HCT116 (cell line): ENCODE results near the gene RFC1. TPM values are rescaled to one million over a fixed set of nuclear protein-coding genes. Genes with fewer than 3 reads are reported as not detected.

Experiments used
- ATAC-seq: fragments of 200-7000 bp; cut with Tn5 transposase; 2 replicates; pipeline ENCODE4 v1.9.1; 2020; ENCODE audit warnings: mild to moderate bottlenecking, moderate library complexity
- BruUV-seq: library from RNA; stranded (reverse); fragments of 400-500 nt; replicated peaks from 2 replicates; lab custom pipeline; 2021; lab: Mats Ljungman, UMichigan
- CTCF ChIA-PET: fragments of 300-600 bp; sonication (Branson Sonifier 250); formaldehyde crosslinking; loops from one replicate; lab custom pipeline; 2021; ENCODE audit warnings: antibody characterized with exemption; lab: Charles Lee
- POLR2A ChIA-PET: fragments of 300-600, 350-600 bp; sonication (Branson Sonifier 250); formaldehyde crosslinking; loops from one replicate; lab custom pipeline; 2021; ENCODE audit warnings: antibody characterized with exemption; lab: Charles Lee
- RAD21 ChIA-PET, 2 experiments: fragments of 300-600 bp; sonication (Branson Sonifier 250); formaldehyde crosslinking; loops; one replicate each; lab custom pipeline; 2023; ENCODE audit warnings: low total read pairs in 2 of 2; ENCODE audit not compliant: uncharacterized antibody in 2 of 2, unreplicated experiment in 2 of 2, low non-redundant PET in 1 of 2; lab: Charles Lee
- DNase-seq: peaks from one replicate; pipeline ENCODE4 v3.0.0-alpha.2; 2010; ENCODE audit warnings: low read depth, low spot score
- H2AFZ ChIP-seq: fragments of 200-600 bp; shearing (Covaris generic), sonication (generic); 2 replicates; pipeline ENCODE4 v1.6.1; 2017; ENCODE audit warnings: low read depth, mixed run types, mixed read lengths, antibody characterized with exemption, low read length; ENCODE audit not compliant: poor library complexity, severe bottlenecking
- H3K27ac ChIP-seq: 2 replicates; pipeline ENCODE4 v1.5.1; 2012; ENCODE audit warnings: low read depth, low read length
- H3K27me3 ChIP-seq: fragments of 200-600 bp; sonication (generic); 2 replicates; pipeline ENCODE4 v1.6.1; 2016; ENCODE audit warnings: mixed run types, low read length, mixed read lengths; ENCODE audit not compliant: insufficient read depth
- H3K36me3 ChIP-seq, 2 experiments: fragments of 200-500 bp in 1 of 2; fragments of 200-600 bp in 1 of 2; sonication (Bioruptor generic) in 1 of 2; sonication (generic) in 1 of 2; 2 replicates each; pipeline versions ENCODE4 v1.5.1 to v1.6.1; 2014 to 2016; ENCODE audit warnings: low read length in 2 of 2, inconsistent platforms in 1 of 2, mixed read lengths in 1 of 2, mixed run types in 1 of 2; ENCODE audit not compliant: insufficient read depth in 2 of 2, control insufficient read depth in 1 of 2
- H3K4me1 ChIP-seq, 2 experiments: fragments of 200-600 bp in 1 of 2; sonication (generic) in 1 of 2; 2 replicates each; pipeline versions ENCODE4 v1.5.1 to v1.6.1; 2012 to 2017; ENCODE audit warnings: low read length in 2 of 2, inconsistent platforms in 1 of 2, mild to moderate bottlenecking in 1 of 2, mixed read lengths in 1 of 2, mixed run types in 1 of 2, moderate library complexity in 1 of 2; ENCODE audit not compliant: insufficient read depth in 2 of 2, control insufficient read depth in 1 of 2
- H3K4me2 ChIP-seq: fragments of 200-600 bp; sonication (generic); 2 replicates; pipeline ENCODE4 v1.6.1; 2017; ENCODE audit warnings: mixed run types, low read length, mixed read lengths
- H3K4me3 ChIP-seq, 2 experiments: fragments of 200-600 bp in 1 of 2; sonication (generic) in 1 of 2; replicated peaks in 1 of 2; 2 replicates each; pipeline ENCODE4 v1.5.1; 2011 to 2016; ENCODE audit warnings: low read length in 2 of 2, control low read depth in 1 of 2, low read depth in 1 of 2, mild to moderate bottlenecking in 1 of 2, mixed read lengths in 1 of 2, mixed run types in 1 of 2
- H3K79me2 ChIP-seq: fragments of 200-600 bp; sonication (generic); 2 replicates; pipeline ENCODE4 v1.6.1; 2017; ENCODE audit warnings: mild to moderate bottlenecking, mixed run types, low read length, moderate library complexity, mixed read lengths; ENCODE audit not compliant: insufficient read depth
- H3K9ac ChIP-seq: fragments of 200-600 bp; sonication (generic); 2 replicates; pipeline ENCODE4 v1.6.1; 2016; ENCODE audit warnings: low read length, mixed read lengths
- H3K9me2 ChIP-seq: fragments of 200-600 bp; sonication (generic), shearing (Covaris generic); 2 replicates; pipeline ENCODE4 v1.6.1; 2017; ENCODE audit warnings: mixed run types, mild to moderate bottlenecking, moderate library complexity; ENCODE audit not compliant: insufficient read depth
- H3K9me3 ChIP-seq, 2 experiments: fragments of 200-500 bp in 1 of 2; fragments of 200-600 bp in 1 of 2; sonication (Bioruptor generic) in 1 of 2; sonication (generic) in 1 of 2; 2 replicates each; pipeline ENCODE4 v1.6.1; 2014 to 2017; ENCODE audit warnings: low read length in 2 of 2, mixed read lengths in 2 of 2, inconsistent platforms in 1 of 2, low read depth in 1 of 2, mild to moderate bottlenecking in 1 of 2, mixed run types in 1 of 2, moderate library complexity in 1 of 2; ENCODE audit not compliant: control insufficient read depth in 1 of 2, insufficient read depth in 1 of 2
- H4K20me1 ChIP-seq: fragments of 200-600 bp; sonication (generic), shearing (Covaris generic); 2 replicates; pipeline ENCODE4 v1.6.1; 2017; ENCODE audit warnings: mixed run types, mild to moderate bottlenecking, moderate library complexity; ENCODE audit not compliant: insufficient read depth
- ATF3 ChIP-seq: IDR thresholded peaks from 2 replicates; pipeline ENCODE4 v1.6.1; 2012
- EZH2phosphoT487 ChIP-seq: fragments of 200-600 bp; IDR thresholded peaks from 2 replicates; pipeline ENCODE4 v1.6.1; 2018; ENCODE audit warnings: antibody characterized with exemption, borderline replicate concordance
- FOSL1 ChIP-seq: IDR thresholded peaks from 2 replicates; pipeline ENCODE4 v1.6.1; 2012; ENCODE audit warnings: low read depth
- JUND ChIP-seq: IDR thresholded peaks from 2 replicates; pipeline ENCODE4 v1.6.1; 2012
- MAX ChIP-seq: IDR thresholded peaks from 2 replicates; pipeline ENCODE4 v1.6.1; 2012
- POLR2A ChIP-seq: IDR thresholded peaks from 2 replicates; pipeline ENCODE4 v1.7.0; 2011; ENCODE audit warnings: borderline replicate concordance; ENCODE audit not compliant: insufficient read depth, insufficient read length; ENCODE audit errors: extremely low read depth
- RAD21 ChIP-seq: IDR thresholded peaks from 2 replicates; pipeline ENCODE4 v1.6.1; 2012; ENCODE audit warnings: low read depth, mild to moderate bottlenecking
- SRF ChIP-seq: IDR thresholded peaks from 2 replicates; pipeline ENCODE4 v1.6.1; 2012; ENCODE audit warnings: low read depth
- TCF7L2 ChIP-seq: IDR thresholded peaks from 2 replicates; pipeline ENCODE4 v1.7.0; 2011; ENCODE audit warnings: borderline replicate concordance, inconsistent platforms; ENCODE audit not compliant: insufficient read depth, insufficient read length; ENCODE audit errors: extremely low read depth
- ZNF274 ChIP-seq: fragments of 200-500 bp; sonication (Bioruptor generic); IDR thresholded peaks from 2 replicates; pipeline ENCODE4 v1.6.1; 2014; ENCODE audit warnings: mild to moderate bottlenecking, low read depth, low read length, inconsistent platforms
- intact Hi-C: fragments of 100-400 bp; cut with micrococcal nuclease; formaldehyde crosslinking; loops from 2 replicates; pipeline ENCODE4 v1.10.0; 2022
- total RNA-seq: library from RNA; stranded (reverse); gene quantifications from one replicate; pipeline ENCODE4 v1.2.1, GENCODE V29; 2021; ENCODE audit not compliant: unreplicated experiment

RFC1 gene
- total RNA-seq, 1 experiment from 2014 or later, result 52.3 TPM

GRCh38 chr4:39323821-39324220, 42.3 kb downstream of the RFC1 start (continued):
- TF ChIP-seq SRF, result no peak
- no peak for TF ChIP-seq FOSL1
- no peak for TF ChIP-seq POLR2A
- TF ChIP-seq MAX, result no peak
- no peak for TF ChIP-seq ATF3
- TF ChIP-seq JUND, result no peak
- no peak for TF ChIP-seq TCF7L2
- TF ChIP-seq RAD21, result no peak

DNA sequence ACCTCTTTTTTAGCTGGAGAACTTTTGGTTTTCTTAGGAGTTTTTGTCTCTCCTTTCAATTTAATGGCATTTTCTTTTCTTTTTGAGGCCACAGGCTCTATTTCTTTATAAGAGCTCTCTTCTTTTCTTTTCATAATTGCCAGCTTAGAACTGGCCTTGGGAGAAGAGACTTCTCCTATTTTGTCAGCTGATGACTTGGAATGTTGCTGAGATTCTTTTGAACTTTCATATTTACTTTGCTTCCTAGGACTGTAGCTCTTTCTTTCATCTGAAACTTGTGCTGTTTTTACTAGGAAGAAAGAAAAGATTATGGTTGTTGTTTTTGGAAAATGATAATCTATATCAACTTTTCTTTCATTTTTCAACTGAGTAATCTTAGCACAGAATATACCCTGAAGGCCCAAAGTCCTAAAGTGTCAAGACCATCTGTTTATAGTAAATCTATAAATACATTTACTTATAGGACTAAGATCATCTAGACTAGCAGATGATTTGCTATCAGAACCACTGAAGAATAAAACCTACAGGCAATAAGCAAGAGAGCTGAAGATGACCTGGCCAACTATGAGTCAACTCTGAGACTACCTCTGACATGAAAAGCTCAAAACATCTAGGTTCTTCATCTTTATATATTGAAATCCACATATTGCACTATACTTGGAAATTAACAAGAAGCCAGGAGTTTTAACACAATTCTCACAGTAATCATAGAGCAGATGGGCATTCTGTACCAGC, 45.6 kb downstream of the RFC1 start:
- Histone ChIP-seq H3K9ac (no peak overlapping the region), H3K9me3 (no peaks in the 10 kb centered on the region), H3K27me3 (no peaks in the 10 kb centered on the region), H3K79me2 (no peaks in the 10 kb centered on the region; the same call in 1 of the 2 replicates), H3K27ac (no peak overlapping the region), H3K4me3 (no peak overlapping the region), H3K9me2 (no peaks in the 10 kb centered on the region), H3K36me3 (peaks cover 2 to 5% of the 10 kb centered on the region in 2 experiments; a peak in 2 of 4 replicates), H3K4me1 (peaks cover 0 to 21% of the 10 kb centered on the region in 2 experiments; a peak in 2 of 4 replicates), H4K20me1 (no peaks in the 10 kb centered on the region), H2AFZ (no peak overlapping the region), H3K4me2 (no peak overlapping the region)
- no peak for ATAC-seq
- DNase-seq, result no peak
- ChIA-PET POLR2A (interaction anchor here (0.5 kb wide), 1 partner anchor 388 kb away, joined by 3 read pairs; no protein-coding TSS in a partner anchor), CTCF (no interaction called here), RAD21 (interaction anchor here in 1 of 2 experiments (0.7 kb wide), 1 partner anchor 71 kb away, joined by 3 read pairs; no protein-coding TSS in a partner anchor)
- intact Hi-C loops, result no loop called here
- BruUV-seq, result no TSS peak
- TF ChIP-seq SRF (no peak), ZNF274 (no peak), EZH2phosphoT487 (no peak)
